GM21723 (cell line): ENCODE results near the gene AURKB.

Source experiments
- ATAC-seq: cut with Tn5 transposase; IDR thresholded peaks from one replicate; pipeline ENCODE4 v1.9.1; 2021; ENCODE audit warnings: mild to moderate bottlenecking, moderate library complexity; ENCODE audit not compliant: unreplicated experiment

Gene AURKB

GRCh38 chr17:8162997-8163977 is 47.1 kb downstream of the AURKB start:
- no peak for ATAC-seq

GRCh38 chr17:8162233-8162996 is 48.0 kb downstream of the AURKB start, which contains the start of gene VAMP2:
Gene VAMP2, minus strand, starts transcription at chr17:8162948. Its CDS starts 69 bp downstream, at chr17:8162879.
- ATAC-seq, result peak; percentile 36

DNA sequence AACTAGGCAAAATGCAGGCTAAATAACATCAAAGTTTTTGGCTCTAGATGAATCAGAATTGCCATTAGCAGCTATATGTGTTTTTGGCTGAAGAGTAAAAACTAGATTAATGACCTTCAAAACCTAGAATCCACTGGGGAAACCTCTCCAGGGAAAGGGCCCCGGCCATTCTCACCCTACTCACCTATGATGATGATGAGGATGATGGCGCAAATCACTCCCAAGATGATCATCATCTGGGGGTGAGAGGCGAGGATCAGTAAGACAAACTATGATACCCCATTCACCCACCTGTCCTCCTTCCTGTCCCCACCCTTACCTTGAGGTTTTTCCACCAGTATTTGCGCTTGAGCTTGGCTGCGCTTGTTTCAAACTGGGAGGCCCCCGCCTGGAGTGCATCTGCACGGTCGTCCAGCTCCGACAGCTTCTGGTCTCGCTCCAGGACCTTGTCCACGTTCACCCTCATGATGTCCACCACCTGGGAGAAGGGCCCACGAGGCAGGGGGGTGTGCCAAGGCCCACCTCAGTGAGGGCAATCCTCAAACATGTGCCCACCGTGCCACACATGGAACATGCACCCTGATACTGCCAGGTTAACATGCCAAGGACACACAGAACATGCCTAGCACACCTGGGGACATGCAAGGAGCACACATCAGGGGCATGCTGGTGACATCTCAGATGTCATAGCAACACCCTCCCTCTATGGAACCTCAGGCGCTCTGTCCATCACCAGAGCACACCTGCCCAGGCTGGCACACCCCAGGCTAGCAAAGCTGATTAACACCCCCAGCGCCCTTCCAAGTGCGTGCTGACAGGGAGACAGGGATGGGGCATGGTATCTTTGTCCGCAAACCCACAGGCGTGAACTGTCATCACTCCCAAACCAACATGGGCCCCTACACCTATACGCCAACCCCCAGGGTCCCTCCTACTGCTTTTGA is 48.8 kb downstream of the AURKB start:
- no peak for ATAC-seq

GRCh38 chr17:8160741-8161221 is 49.6 kb downstream of the AURKB start:
- no peak for ATAC-seq

- ATAC-seq, result no peak
Measured at GRCh38 chr17:8160224-8160577, 50.2 kb downstream of the AURKB start.

GRCh38 chr17:8159459-8160223 is 50.7 kb downstream of the AURKB start:
- ATAC-seq, result no peak

- no peak for ATAC-seq
Measured at GRCh38 chr17:8159032-8159400, 51.4 kb downstream of the AURKB start.

DNA sequence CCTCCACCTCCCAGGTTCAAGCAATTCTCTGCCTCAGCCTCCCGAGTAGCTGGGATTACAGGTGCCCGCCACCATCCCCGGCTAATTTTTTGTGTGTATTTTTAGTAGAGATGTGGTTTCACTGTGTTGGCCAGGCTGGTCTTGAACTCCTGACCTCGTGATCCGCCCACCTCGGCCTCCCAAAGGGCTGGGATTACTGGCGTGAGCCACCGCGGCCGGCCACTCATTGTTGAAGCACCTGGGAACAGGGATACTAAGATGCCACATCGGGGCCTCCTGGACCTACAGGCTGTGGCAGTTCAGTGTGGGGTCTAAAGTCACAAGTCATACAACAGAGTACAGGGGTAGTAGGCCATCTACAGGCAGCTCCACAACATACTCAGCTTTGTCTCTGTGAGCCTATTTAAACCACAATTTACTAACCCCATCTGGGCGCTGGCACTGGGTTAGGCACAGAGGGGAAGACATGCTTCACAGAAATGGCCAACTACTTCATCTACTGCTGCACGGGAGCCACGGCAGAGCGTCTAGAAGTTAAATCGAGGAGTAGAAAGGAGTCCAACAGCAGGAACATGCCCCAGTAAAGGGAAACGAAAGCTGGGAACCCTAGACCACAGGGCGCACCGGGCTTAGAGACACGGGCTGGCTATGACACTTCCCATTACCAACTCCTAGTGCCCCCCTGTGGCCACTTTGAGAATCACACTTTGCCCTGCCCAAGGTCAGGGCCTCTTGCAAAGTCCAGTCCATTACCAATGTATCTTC is 51.9 kb downstream of the AURKB start:
- peak; percentile 17 for ATAC-seq

GRCh38 chr17:8156246-8156992 is 54.0 kb downstream of the AURKB start:
- peak; percentile 67 for ATAC-seq

- no peak for ATAC-seq
Measured at GRCh38 chr17:8155996-8156245, 54.5 kb downstream of the AURKB start.

DNA sequence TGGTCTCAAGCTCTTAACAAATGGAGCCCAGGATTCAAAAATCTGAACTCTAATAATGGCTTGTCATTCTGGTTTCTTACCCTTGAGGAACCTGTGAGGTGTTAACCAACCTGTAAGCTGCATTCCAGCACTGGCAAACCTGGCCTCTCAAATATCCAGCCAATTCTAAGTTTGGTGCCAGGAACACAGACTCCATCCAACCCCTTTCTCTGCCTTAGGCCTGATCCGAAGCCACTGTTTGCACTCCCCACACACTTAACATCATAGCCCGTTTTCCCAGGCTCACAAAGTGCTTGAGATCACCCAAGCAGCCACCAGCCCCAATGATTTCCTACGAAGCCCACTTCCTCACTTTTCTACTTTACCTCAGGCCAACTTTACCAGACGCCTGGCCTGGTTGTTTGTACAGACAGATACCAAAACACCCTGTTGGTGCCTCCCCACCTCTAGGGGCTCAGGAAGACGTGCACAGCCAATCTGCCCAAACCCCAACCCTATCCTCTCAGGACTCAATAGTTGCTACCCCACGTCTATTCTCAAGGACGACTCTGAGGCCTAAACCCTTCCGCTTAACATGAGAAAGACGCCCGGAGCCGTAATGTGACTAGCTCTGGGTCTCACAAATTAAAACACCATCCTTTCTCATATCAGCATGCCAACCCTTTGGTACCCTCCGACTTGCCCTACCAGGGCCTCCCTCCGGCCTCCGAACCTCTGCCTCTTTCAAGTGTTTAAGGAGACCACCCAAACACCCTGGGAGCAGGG is 55.0 kb downstream of the AURKB start:
- no peak for ATAC-seq
